HFFc6 (cell line): ENCODE results near the gene CEP131. TPM values are rescaled to one million over a fixed set of nuclear protein-coding genes. Genes with fewer than 3 reads are reported as not detected.

Source experiments
- DNase-seq: peaks from one replicate; pipeline ENCODE4 v3.0.0-alpha.2; 2018
- H3K27ac Mint-ChIP-seq: 2 replicates; pipeline ENCODE4 v1.8.0; 2020; ENCODE audit warnings: mild to moderate bottlenecking, mixed read lengths
- H3K27me3 Mint-ChIP-seq: 2 replicates; pipeline ENCODE4 v1.8.0; 2021; ENCODE audit warnings: mild to moderate bottlenecking, moderate library complexity, mixed read lengths; ENCODE audit not compliant: insufficient read depth
- H3K36me3 Mint-ChIP-seq: 2 replicates; pipeline ENCODE4 v1.8.0; 2021; ENCODE audit warnings: low read depth, mixed read lengths
- H3K4me1 Mint-ChIP-seq: 2 replicates; pipeline ENCODE4 v1.8.0; 2020; ENCODE audit warnings: low read depth, mixed read lengths
- H3K4me3 Mint-ChIP-seq: 2 replicates; pipeline ENCODE4 v1.8.0; 2020; ENCODE audit warnings: mild to moderate bottlenecking, moderate library complexity, mixed read lengths
- H3K9me3 Mint-ChIP-seq: 2 replicates; pipeline ENCODE4 v1.8.0; 2020; ENCODE audit warnings: mild to moderate bottlenecking, mixed read lengths
- total RNA-seq, 6 experiments: library from RNA; stranded (reverse); fragmentation: NEBNext Ultra II Directional; extraction: Animal tissue kit (Norgen Biotek cat#: 25700); gene quantifications; 2 replicates in 1 of 6; 3 replicates in 5 of 6; pipeline ENCODE4 v1.2.3, GENCODE V29; 2021
- TF ChIP-seq, protein P1 (sequence below): fragments of 200-600 bp; sonication (generic); IDR thresholded peaks from 2 replicates; pipeline ENCODE4 v1.5.0; 2021; ENCODE audit warnings: antibody characterized with exemption, mild to moderate bottlenecking

The CEP131 gene
- total RNA-seq, 6 experiments from 2014 or later = 8.3 to 13.2 (median 10.7) TPM

GRCh38 chr17:81209141-81209540 is 13.6 kb downstream of the CEP131 start:
- TF ChIP-seq, protein P1, sequence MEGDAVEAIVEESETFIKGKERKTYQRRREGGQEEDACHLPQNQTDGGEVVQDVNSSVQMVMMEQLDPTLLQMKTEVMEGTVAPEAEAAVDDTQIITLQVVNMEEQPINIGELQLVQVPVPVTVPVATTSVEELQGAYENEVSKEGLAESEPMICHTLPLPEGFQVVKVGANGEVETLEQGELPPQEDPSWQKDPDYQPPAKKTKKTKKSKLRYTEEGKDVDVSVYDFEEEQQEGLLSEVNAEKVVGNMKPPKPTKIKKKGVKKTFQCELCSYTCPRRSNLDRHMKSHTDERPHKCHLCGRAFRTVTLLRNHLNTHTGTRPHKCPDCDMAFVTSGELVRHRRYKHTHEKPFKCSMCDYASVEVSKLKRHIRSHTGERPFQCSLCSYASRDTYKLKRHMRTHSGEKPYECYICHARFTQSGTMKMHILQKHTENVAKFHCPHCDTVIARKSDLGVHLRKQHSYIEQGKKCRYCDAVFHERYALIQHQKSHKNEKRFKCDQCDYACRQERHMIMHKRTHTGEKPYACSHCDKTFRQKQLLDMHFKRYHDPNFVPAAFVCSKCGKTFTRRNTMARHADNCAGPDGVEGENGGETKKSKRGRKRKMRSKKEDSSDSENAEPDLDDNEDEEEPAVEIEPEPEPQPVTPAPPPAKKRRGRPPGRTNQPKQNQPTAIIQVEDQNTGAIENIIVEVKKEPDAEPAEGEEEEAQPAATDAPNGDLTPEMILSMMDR = no peak
- no peaks in the 10 kb centered on the region for H3K36me3 Mint-ChIP-seq
- no peaks in the 10 kb centered on the region for H3K9me3 Mint-ChIP-seq
- H3K4me1 Mint-ChIP-seq = no peaks in the 10 kb centered on the region
- H3K27ac Mint-ChIP-seq = no peak overlapping the region
- H3K27me3 Mint-ChIP-seq = no peaks in the 10 kb centered on the region; the same call in 1 of the 2 replicates
- H3K4me3 Mint-ChIP-seq = no peak overlapping the region
- DNase-seq = no peak

GRCh38 chr17:81208651-81209050 is 14.1 kb downstream of the CEP131 start:
- Mint-ChIP-seq H3K4me3 (no peak overlapping the region), H3K27ac (no peak overlapping the region), H3K27me3 (no peaks in the 10 kb centered on the region; the same call in 1 of the 2 replicates), H3K36me3 (no peaks in the 10 kb centered on the region), H3K9me3 (no peaks in the 10 kb centered on the region), H3K4me1 (no peaks in the 10 kb centered on the region)
- DNase-seq = no peak
- TF ChIP-seq, protein P1 = no peak

- no peaks in the 10 kb centered on the region for H3K4me1 Mint-ChIP-seq
These were observed 14.9 kb downstream of the CEP131 start for GRCh38 chr17:81207610-81208581.

GRCh38 chr17:81206657-81207056 is 16.1 kb downstream of the CEP131 start:
- no peak for DNase-seq
- no peaks in the 10 kb centered on the region for H3K36me3 Mint-ChIP-seq
- no peak overlapping the region for H3K27ac Mint-ChIP-seq

More at GRCh38 chr17:81207610-81208581, 14.9 kb downstream of the CEP131 start:
- Mint-ChIP-seq H3K27ac (no peak overlapping the region), H3K36me3 (no peaks in the 10 kb centered on the region), H3K9me3 (no peaks in the 10 kb centered on the region), H3K4me3 (no peak overlapping the region), H3K27me3 (no peaks in the 10 kb centered on the region; the same call in 1 of the 2 replicates)
- DNase-seq = no peak
- TF ChIP-seq, protein P1 = no peak

GRCh38 chr17:81206166-81206565 is 16.6 kb downstream of the CEP131 start:
- Mint-ChIP-seq H3K4me3 (no peak overlapping the region), H3K36me3 (no peaks in the 10 kb centered on the region), H3K27me3 (no peaks in the 10 kb centered on the region; the same call in 1 of the 2 replicates), H3K4me1 (no peaks in the 10 kb centered on the region), H3K27ac (no peak overlapping the region), H3K9me3 (no peaks in the 10 kb centered on the region)
- DNase-seq = no peak
- TF ChIP-seq, protein P1 = no peak

More at GRCh38 chr17:81206657-81207056, 16.1 kb downstream of the CEP131 start:
- Mint-ChIP-seq H3K9me3 (no peaks in the 10 kb centered on the region), H3K4me3 (no peak overlapping the region), H3K4me1 (no peaks in the 10 kb centered on the region), H3K27me3 (no peaks in the 10 kb centered on the region; the same call in 1 of the 2 replicates)
- TF ChIP-seq, protein P1 = no peak
